ENCODE data around the gene INPP4B.
"Not testable (repeated sequence)": the region's sequence is repeated elsewhere in the genome, so short reads cannot be mapped to it uniquely, and the experiment has no call there.

The INPP4B gene

DNA sequence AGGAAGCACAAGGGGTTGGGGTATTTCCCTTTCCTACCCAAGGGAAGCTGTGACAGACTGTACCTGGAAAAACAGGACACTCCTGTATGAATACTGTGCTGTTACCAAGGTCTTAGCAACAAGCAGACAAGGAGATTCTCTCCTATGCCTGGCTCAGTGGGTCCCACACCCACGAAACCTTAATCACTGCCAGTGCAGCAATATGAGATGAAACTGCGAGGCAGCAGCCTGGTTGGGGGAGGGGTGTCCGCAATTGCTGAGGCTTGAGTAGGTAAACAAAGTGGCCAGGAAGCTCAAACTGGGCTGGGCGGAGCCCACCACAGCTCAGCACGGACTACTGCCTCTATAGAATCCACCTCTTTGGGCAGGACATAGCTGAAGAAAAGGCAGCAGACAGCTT is 197.7 kb downstream of the INPP4B start:
- Histone ChIP-seq H3K27ac (no peak overlapping the region), H3K4me2 (ENCODE audit: low read length) (no peak overlapping the region), H3K9ac (no peak overlapping the region), H3K79me2 (no peaks in the 10 kb centered on the region), H3K36me3 (ENCODE audit: control insufficient read depth, insufficient read depth, low read length) (no peaks in the 10 kb centered on the region), H3K27me3 (ENCODE audit: control insufficient read depth, insufficient read depth, low read length) (no peaks in the 10 kb centered on the region), H2AFZ (no peak overlapping the region), H3K4me1 (no peaks in the 10 kb centered on the region), H3K9me3 (ENCODE audit: control insufficient read depth, low read length) (no peaks in the 10 kb centered on the region), H3K4me3 (ENCODE audit: low read depth, low read length) (no peak overlapping the region)
- no peak for TF ChIP-seq CTCF (IDR thresholded peaks at IDR 0.05)

GRCh38 chr4:142645475-142646108 is 200.5 kb downstream of the INPP4B start:
- no peaks in the 10 kb centered on the region for H3K79me2 ChIP-seq
- no peak overlapping the region for H3K27ac ChIP-seq
- no peak overlapping the region for H2AFZ ChIP-seq
- no peak overlapping the region for H3K4me2 ChIP-seq (ENCODE audit: low read length)
- no peak overlapping the region for H3K9ac ChIP-seq
- H3K27me3 ChIP-seq (ENCODE audit: control insufficient read depth, insufficient read depth, low read length): no peaks in the 10 kb centered on the region
- no peaks in the 10 kb centered on the region for H3K36me3 ChIP-seq (ENCODE audit: control insufficient read depth, insufficient read depth, low read length)
- no peak for TF ChIP-seq CTCF (IDR thresholded peaks at IDR 0.05)
- no peaks in the 10 kb centered on the region for H3K4me1 ChIP-seq
- H3K4me3 ChIP-seq (ENCODE audit: low read depth, low read length): no peak overlapping the region
- H3K9me3 ChIP-seq (ENCODE audit: control insufficient read depth, low read length): no peaks in the 10 kb centered on the region

DNA sequence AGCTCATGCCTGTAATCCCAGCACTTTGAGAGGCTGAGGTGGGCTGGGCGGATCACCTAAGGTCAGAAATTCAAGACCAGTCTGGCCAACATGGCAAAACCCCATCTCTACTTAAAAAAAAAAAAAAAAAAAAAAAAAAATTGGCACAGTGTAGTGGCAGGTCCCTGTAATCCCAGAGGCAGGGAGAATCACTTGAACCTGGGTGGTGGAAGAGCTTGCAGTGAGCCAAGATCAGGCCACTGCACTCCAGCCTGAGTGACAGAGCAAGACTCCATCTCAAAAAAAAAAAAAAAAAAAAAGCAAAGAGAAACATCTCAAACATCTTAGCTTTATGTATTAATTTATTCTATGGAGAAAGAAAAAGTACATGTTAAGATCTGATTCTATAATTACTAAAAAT is 201.5 kb downstream of the INPP4B start:
- not testable (repeated sequence) for H3K4me1 ChIP-seq; H3K4me3 ChIP-seq (ENCODE audit: low read depth, low read length); H3K79me2 ChIP-seq; H3K9ac ChIP-seq; H3K4me2 ChIP-seq (ENCODE audit: low read length); H3K36me3 ChIP-seq (ENCODE audit: control insufficient read depth, insufficient read depth, low read length); H3K27ac ChIP-seq; H2AFZ ChIP-seq; H3K27me3 ChIP-seq (ENCODE audit: control insufficient read depth, insufficient read depth, low read length); H3K9me3 ChIP-seq (ENCODE audit: control insufficient read depth, low read length)

- no peaks in the 10 kb centered on the region for H3K27me3 ChIP-seq (ENCODE audit: control insufficient read depth, insufficient read depth, low read length)
- no peak overlapping the region for H3K4me3 ChIP-seq (ENCODE audit: low read depth, low read length)
- no peak overlapping the region for H3K9ac ChIP-seq
- H3K4me2 ChIP-seq (ENCODE audit: low read length): no peak overlapping the region
- no peaks in the 10 kb centered on the region for H3K9me3 ChIP-seq (ENCODE audit: control insufficient read depth, low read length)
- H3K79me2 ChIP-seq: no peaks in the 10 kb centered on the region
- H2AFZ ChIP-seq: no peak overlapping the region
- H3K4me1 ChIP-seq: no peaks in the 10 kb centered on the region
- no peak for TF ChIP-seq CTCF (IDR thresholded peaks at IDR 0.05)
- no peak overlapping the region for H3K27ac ChIP-seq
- no peaks in the 10 kb centered on the region for H3K36me3 ChIP-seq (ENCODE audit: control insufficient read depth, insufficient read depth, low read length)
Observed at GRCh38 chr4:142637614-142638013, 208.5 kb downstream of the INPP4B start.

DNA sequence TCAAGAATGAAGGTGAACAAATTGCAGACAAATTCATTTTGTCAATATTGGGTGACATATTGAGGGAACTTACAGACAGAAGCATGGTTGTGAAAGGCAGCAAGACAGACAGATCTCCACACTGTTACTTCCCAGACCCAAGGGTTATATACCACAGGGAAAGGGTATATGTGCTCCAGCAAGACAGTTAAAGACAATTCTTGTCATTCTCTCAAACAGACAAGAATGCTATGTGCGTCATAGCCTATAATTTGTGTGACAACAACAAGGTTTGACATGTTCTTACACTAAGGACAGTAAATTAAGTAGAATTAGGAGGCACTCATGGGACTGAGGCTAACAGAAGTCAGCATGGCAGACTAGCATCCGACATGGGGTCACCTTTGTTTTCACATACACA is 214.3 kb downstream of the INPP4B start:
- Histone ChIP-seq H3K79me2 (no peaks in the 10 kb centered on the region), H3K4me3 (ENCODE audit: low read depth, low read length) (no peak overlapping the region), H3K4me1 (no peaks in the 10 kb centered on the region), H2AFZ (no peak overlapping the region), H3K36me3 (ENCODE audit: control insufficient read depth, insufficient read depth, low read length) (no peaks in the 10 kb centered on the region), H3K9ac (no peak overlapping the region), H3K4me2 (ENCODE audit: low read length) (no peak overlapping the region), H3K27me3 (ENCODE audit: control insufficient read depth, insufficient read depth, low read length) (no peaks in the 10 kb centered on the region), H3K9me3 (ENCODE audit: control insufficient read depth, low read length) (no peaks in the 10 kb centered on the region), H3K27ac (no peak overlapping the region)
- no peak for TF ChIP-seq CTCF (IDR thresholded peaks at IDR 0.05)

Data from parathyroid adenoma (tissue), 2 donors.